ENCODE results near the gene PELO. TPM values are rescaled to one million over a fixed set of nuclear protein-coding genes. Genes with fewer than 3 reads are reported as not detected.

PELO gene
- polyA plus RNA-seq, 1 of the 3 experiments (the other 2 are of a cell fraction) = 10.7 TPM

- ChIA-PET POLR2A (no interaction called here), CTCF (interaction anchor here (0.7 to 2.6 kb wide), 4 partner anchors 9 to 136 kb away, joined by 3 to 11 read pairs (median 5); no protein-coding TSS in a partner anchor)
- no peak overlapping the region for H2AFZ ChIP-seq (ENCODE audit: low read depth)
- no peak for TF ChIP-seq SIN3A (IDR thresholded peaks at IDR 0.05; ENCODE audit: borderline replicate concordance, low read depth, low read length)
- no peak for TF ChIP-seq MXI1 (IDR thresholded peaks at IDR 0.05; ENCODE audit: low read depth, low read length)
- no peak for TF ChIP-seq IRF3 (IDR thresholded peaks at IDR 0.05; ENCODE audit: low read depth, low read length)
- no peak for TF ChIP-seq USF2 (IDR thresholded peaks at IDR 0.05; ENCODE audit: borderline replicate concordance, low read depth, low read length)
- H3K4me1 ChIP-seq (ENCODE audit: control insufficient read depth in 1 of 2, insufficient read depth in 2 of 2, low read depth in 1 of 2, low read length in 1 of 2) = peaks cover 0 to 4% of the 10 kb centered on the region in 2 experiments; a peak in 1 of 4 replicates
- no peak overlapping the region for H3K4me3 ChIP-seq (ENCODE audit: low read depth in 2 of 2, low read length in 1 of 2)
- H3K27me3 ChIP-seq (ENCODE audit: insufficient read depth) = no peaks in the 10 kb centered on the region
- H4K20me1 ChIP-seq (ENCODE audit: insufficient read depth) = no peaks in the 10 kb centered on the region
- 68% methylated on average over 1 of the region's 1 CpG for WGBS (ENCODE audit: low lambda C conversion rate)
- no peak overlapping the region for H3K27ac ChIP-seq (ENCODE audit: low read depth in 2 of 2, low read length in 1 of 2)
- no peaks in the 10 kb centered on the region for H3K79me2 ChIP-seq (ENCODE audit: insufficient read depth)
- H3K4me2 ChIP-seq = no peak overlapping the region
- H3F3A ChIP-seq (replicated peaks; ENCODE audit: insufficient read depth) = peaks cover 6% of the 10 kb centered on the region
- H3K36me3 ChIP-seq (replicated peaks in 1 of 2; ENCODE audit: control insufficient read depth in 1 of 2, insufficient read depth in 2 of 2, low read length in 1 of 2) = no peaks in the 10 kb centered on the region
- no peaks in the 10 kb centered on the region for H3K9me2 ChIP-seq
- no peak for DNase-seq
- no peak overlapping the region for H3K9ac ChIP-seq
- H3K9me3 ChIP-seq = no peaks in the 10 kb centered on the region
Measured at GRCh38 chr5:52821901-52822300, 34.2 kb downstream of the PELO start.

GRCh38 chr5:52822437-52822836 is 34.7 kb downstream of the PELO start:
- TF ChIP-seq NFIC (IDR thresholded peaks at IDR 0.05; ENCODE audit: borderline replicate concordance) (no peak), SMC3 (IDR thresholded peaks at IDR 0.05; ENCODE audit: low read depth, low read length) (no peak), FOSL2 (IDR thresholded peaks at IDR 0.05; ENCODE audit: borderline replicate concordance, low read depth) (no peak), MXI1 (IDR thresholded peaks at IDR 0.05; ENCODE audit: low read depth, low read length) (no peak), REST (IDR thresholded peaks at IDR 0.05; ENCODE audit: low read depth, low read length) (no peak), RAD21 (IDR thresholded peaks at IDR 0.05; ENCODE audit: low read length) (no peak), IRF3 (IDR thresholded peaks at IDR 0.05; ENCODE audit: low read depth, low read length) (no peak), NRF1 (IDR thresholded peaks at IDR 0.05; ENCODE audit: low read depth, low read length) (no peak)
- TF ChIP-seq, protein P1, sequence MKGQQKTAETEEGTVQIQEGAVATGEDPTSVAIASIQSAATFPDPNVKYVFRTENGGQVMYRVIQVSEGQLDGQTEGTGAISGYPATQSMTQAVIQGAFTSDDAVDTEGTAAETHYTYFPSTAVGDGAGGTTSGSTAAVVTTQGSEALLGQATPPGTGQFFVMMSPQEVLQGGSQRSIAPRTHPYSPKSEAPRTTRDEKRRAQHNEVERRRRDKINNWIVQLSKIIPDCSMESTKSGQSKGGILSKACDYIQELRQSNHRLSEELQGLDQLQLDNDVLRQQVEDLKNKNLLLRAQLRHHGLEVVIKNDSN (IDR thresholded peaks at IDR 0.05; ENCODE audit: borderline replicate concordance, low read depth) = no peak
- Histone ChIP-seq H3K4me1 (ENCODE audit: control insufficient read depth in 1 of 2, insufficient read depth in 2 of 2, low read depth in 1 of 2, low read length in 1 of 2) (peaks cover 0 to 4% of the 10 kb centered on the region in 2 experiments; a peak in 1 of 4 replicates), H3K27ac (ENCODE audit: low read depth in 2 of 2, low read length in 1 of 2) (no peak overlapping the region; a peak in 1 of 4 replicates), H4K20me1 (ENCODE audit: insufficient read depth) (no peaks in the 10 kb centered on the region), H3K36me3 (replicated peaks in 1 of 2; ENCODE audit: control insufficient read depth in 1 of 2, insufficient read depth in 2 of 2, low read length in 1 of 2) (no peaks in the 10 kb centered on the region), H3K9me2 (no peaks in the 10 kb centered on the region), H3K4me2 (no peak overlapping the region), H3K79me2 (ENCODE audit: insufficient read depth) (no peaks in the 10 kb centered on the region), H3F3A (replicated peaks; ENCODE audit: insufficient read depth) (peaks cover under 1% of the 10 kb centered on the region), H2AFZ (ENCODE audit: low read depth) (no peak overlapping the region), H3K27me3 (ENCODE audit: insufficient read depth) (no peaks in the 10 kb centered on the region), H3K9ac (no peak overlapping the region), H3K4me3 (ENCODE audit: low read depth in 2 of 2, low read length in 1 of 2) (no peak overlapping the region), H3K9me3 (no peaks in the 10 kb centered on the region; the same call in 1 of the 2 replicates)
- 94% methylated on average over 6 of the region's 6 CpGs for WGBS (ENCODE audit: low lambda C conversion rate)
- ChIA-PET POLR2A (no interaction called here), CTCF (interaction anchor here (0.7 to 2.6 kb wide), 4 partner anchors 10 to 136 kb away, joined by 3 to 11 read pairs (median 5); no protein-coding TSS in a partner anchor)
- DNase-seq = no peak
